ENCODE results near the gene SNX5.

The SNX5 gene

GRCh38 chr20:18006684-18007083, 38.1 kb upstream of the SNX5 start:
- no peak for ATAC-seq (ENCODE audit: insufficient read depth, low read depth)
- TF ChIP-seq CTCF (IDR thresholded peaks at IDR 0.05; ENCODE audit: borderline replicate concordance, extremely low read depth, low read length, poor library complexity, severe bottlenecking): no peak
- no peak for TF ChIP-seq EZH2 (IDR thresholded peaks at IDR 0.05; ENCODE audit: borderline replicate concordance, low read depth, low read length, severe bottlenecking)
- no peaks in the 10 kb centered on the region; the same call in 1 of the 2 replicates for H4K20me1 ChIP-seq (ENCODE audit: insufficient read depth, low read length)
- no peak for DNase-seq
- no peaks in the 10 kb centered on the region for H3K36me3 ChIP-seq (ENCODE audit: insufficient read depth, low read length)
- H3K9ac ChIP-seq (ENCODE audit: low read depth, low read length): no peak overlapping the region
- no peak overlapping the region for H2AFZ ChIP-seq (ENCODE audit: low read depth, low read length)
- H3K4me2 ChIP-seq (ENCODE audit: insufficient read depth, low read length): no peak overlapping the region
- H3K79me2 ChIP-seq (ENCODE audit: insufficient read depth, low read length): no peaks in the 10 kb centered on the region
- no peak overlapping the region for H3K27ac ChIP-seq (ENCODE audit: low read length)
- no peaks in the 10 kb centered on the region for H3K9me3 ChIP-seq (ENCODE audit: insufficient read depth, low read length, severe bottlenecking)
- H3K4me3 ChIP-seq (ENCODE audit: low read depth in 1 of 2, low read length in 2 of 2): no peak overlapping the region
- H3K4me1 ChIP-seq (ENCODE audit: insufficient read depth, low read length): no peaks in the 10 kb centered on the region
- no peaks in the 10 kb centered on the region for H3K27me3 ChIP-seq (ENCODE audit: insufficient read depth, low read length, poor library complexity)

GRCh38 chr20:18005990-18006364, 37.4 kb upstream of the SNX5 start:
- no peak overlapping the region for H3K4me3 ChIP-seq (ENCODE audit: low read depth in 1 of 2, low read length in 2 of 2)
- no peaks in the 10 kb centered on the region for H3K36me3 ChIP-seq (ENCODE audit: insufficient read depth, low read length)
- no peaks in the 10 kb centered on the region for H3K79me2 ChIP-seq (ENCODE audit: insufficient read depth, low read length)
- no peak for DNase-seq
- no peaks in the 10 kb centered on the region for H3K27me3 ChIP-seq (ENCODE audit: insufficient read depth, low read length, poor library complexity)
- H3K4me1 ChIP-seq (ENCODE audit: insufficient read depth, low read length): no peaks in the 10 kb centered on the region
- no peak overlapping the region for H3K4me2 ChIP-seq (ENCODE audit: insufficient read depth, low read length)
- TF ChIP-seq CTCF (IDR thresholded peaks at IDR 0.05; ENCODE audit: borderline replicate concordance, extremely low read depth, low read length, poor library complexity, severe bottlenecking): no peak
- no peak for TF ChIP-seq EZH2 (IDR thresholded peaks at IDR 0.05; ENCODE audit: borderline replicate concordance, low read depth, low read length, severe bottlenecking)
- no peaks in the 10 kb centered on the region; the same call in 1 of the 2 replicates for H4K20me1 ChIP-seq (ENCODE audit: insufficient read depth, low read length)
- H3K9me3 ChIP-seq (ENCODE audit: insufficient read depth, low read length, severe bottlenecking): no peaks in the 10 kb centered on the region
- no peak for ATAC-seq (ENCODE audit: insufficient read depth, low read depth)
- no peak overlapping the region for H2AFZ ChIP-seq (ENCODE audit: low read depth, low read length)
- no peak overlapping the region for H3K27ac ChIP-seq (ENCODE audit: low read length)
- no peak overlapping the region for H3K9ac ChIP-seq (ENCODE audit: low read depth, low read length)

- H3K4me1 ChIP-seq (ENCODE audit: insufficient read depth, low read length): no peaks in the 10 kb centered on the region
- no peak overlapping the region for H3K27ac ChIP-seq (ENCODE audit: low read length)
- H3K4me3 ChIP-seq (ENCODE audit: low read depth in 1 of 2, low read length in 2 of 2): no peak overlapping the region
- no peak overlapping the region for H3K4me2 ChIP-seq (ENCODE audit: insufficient read depth, low read length)
- no peaks in the 10 kb centered on the region for H3K79me2 ChIP-seq (ENCODE audit: insufficient read depth, low read length)
- no peak for ATAC-seq (ENCODE audit: insufficient read depth, low read depth)
- no peak for TF ChIP-seq CTCF (IDR thresholded peaks at IDR 0.05; ENCODE audit: borderline replicate concordance, extremely low read depth, low read length, poor library complexity, severe bottlenecking)
- no peak for TF ChIP-seq EZH2 (IDR thresholded peaks at IDR 0.05; ENCODE audit: borderline replicate concordance, low read depth, low read length, severe bottlenecking)
- no peak overlapping the region for H3K9ac ChIP-seq (ENCODE audit: low read depth, low read length)
- no peaks in the 10 kb centered on the region for H3K27me3 ChIP-seq (ENCODE audit: insufficient read depth, low read length, poor library complexity)
- H2AFZ ChIP-seq (ENCODE audit: low read depth, low read length): no peak overlapping the region
- no peaks in the 10 kb centered on the region; the same call in 1 of the 2 replicates for H4K20me1 ChIP-seq (ENCODE audit: insufficient read depth, low read length)
- DNase-seq: no peak
- no peaks in the 10 kb centered on the region for H3K36me3 ChIP-seq (ENCODE audit: insufficient read depth, low read length)
- H3K9me3 ChIP-seq (ENCODE audit: insufficient read depth, low read length, severe bottlenecking): no peaks in the 10 kb centered on the region
Measured at GRCh38 chr20:18005170-18005989, 36.8 kb upstream of the SNX5 start.

All from DND-41 (cell line).